ENCODE results near the gene PIM3.

- TF ChIP-seq, protein P1, sequence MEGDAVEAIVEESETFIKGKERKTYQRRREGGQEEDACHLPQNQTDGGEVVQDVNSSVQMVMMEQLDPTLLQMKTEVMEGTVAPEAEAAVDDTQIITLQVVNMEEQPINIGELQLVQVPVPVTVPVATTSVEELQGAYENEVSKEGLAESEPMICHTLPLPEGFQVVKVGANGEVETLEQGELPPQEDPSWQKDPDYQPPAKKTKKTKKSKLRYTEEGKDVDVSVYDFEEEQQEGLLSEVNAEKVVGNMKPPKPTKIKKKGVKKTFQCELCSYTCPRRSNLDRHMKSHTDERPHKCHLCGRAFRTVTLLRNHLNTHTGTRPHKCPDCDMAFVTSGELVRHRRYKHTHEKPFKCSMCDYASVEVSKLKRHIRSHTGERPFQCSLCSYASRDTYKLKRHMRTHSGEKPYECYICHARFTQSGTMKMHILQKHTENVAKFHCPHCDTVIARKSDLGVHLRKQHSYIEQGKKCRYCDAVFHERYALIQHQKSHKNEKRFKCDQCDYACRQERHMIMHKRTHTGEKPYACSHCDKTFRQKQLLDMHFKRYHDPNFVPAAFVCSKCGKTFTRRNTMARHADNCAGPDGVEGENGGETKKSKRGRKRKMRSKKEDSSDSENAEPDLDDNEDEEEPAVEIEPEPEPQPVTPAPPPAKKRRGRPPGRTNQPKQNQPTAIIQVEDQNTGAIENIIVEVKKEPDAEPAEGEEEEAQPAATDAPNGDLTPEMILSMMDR (conservative IDR thresholded peaks at IDR 0.05) = no peak
- no peak for TF ChIP-seq EZH2 (IDR thresholded peaks at IDR 0.05; ENCODE audit: low read depth)
Observed at GRCh38 chr22:49922926-49923325, 37.6 kb upstream of the PIM3 start.

Measured in PC-9 (cell line).